PC-3 (cell line): ENCODE measurements around the gene UNC93A.

ENCODE experiments used
- EZH2phosphoT487 ChIP-seq: fragments of 300-600 bp; sonication (generic); IDR thresholded peaks from 2 replicates; pipeline ENCODE4 v1.6.1; 2018; ENCODE audit warnings: mild to moderate bottlenecking, antibody characterized with exemption, low read length, borderline replicate concordance
- TF ChIP-seq, protein P1 (sequence below): fragments of 300-600 bp; sonication (generic); conservative IDR thresholded peaks from 2 replicates; pipeline ENCODE4 v1.5.1; 2017; ENCODE audit warnings: antibody characterized with exemption, low read depth, mild to moderate bottlenecking, low read length

- TF ChIP-seq, protein P1, sequence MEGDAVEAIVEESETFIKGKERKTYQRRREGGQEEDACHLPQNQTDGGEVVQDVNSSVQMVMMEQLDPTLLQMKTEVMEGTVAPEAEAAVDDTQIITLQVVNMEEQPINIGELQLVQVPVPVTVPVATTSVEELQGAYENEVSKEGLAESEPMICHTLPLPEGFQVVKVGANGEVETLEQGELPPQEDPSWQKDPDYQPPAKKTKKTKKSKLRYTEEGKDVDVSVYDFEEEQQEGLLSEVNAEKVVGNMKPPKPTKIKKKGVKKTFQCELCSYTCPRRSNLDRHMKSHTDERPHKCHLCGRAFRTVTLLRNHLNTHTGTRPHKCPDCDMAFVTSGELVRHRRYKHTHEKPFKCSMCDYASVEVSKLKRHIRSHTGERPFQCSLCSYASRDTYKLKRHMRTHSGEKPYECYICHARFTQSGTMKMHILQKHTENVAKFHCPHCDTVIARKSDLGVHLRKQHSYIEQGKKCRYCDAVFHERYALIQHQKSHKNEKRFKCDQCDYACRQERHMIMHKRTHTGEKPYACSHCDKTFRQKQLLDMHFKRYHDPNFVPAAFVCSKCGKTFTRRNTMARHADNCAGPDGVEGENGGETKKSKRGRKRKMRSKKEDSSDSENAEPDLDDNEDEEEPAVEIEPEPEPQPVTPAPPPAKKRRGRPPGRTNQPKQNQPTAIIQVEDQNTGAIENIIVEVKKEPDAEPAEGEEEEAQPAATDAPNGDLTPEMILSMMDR: no peak
- no peak for TF ChIP-seq EZH2phosphoT487
These were observed 8.9 kb upstream of the UNC93A start for GRCh38 chr6:167282165-167282564.
